Left renal cortex interstitium (tissue), 4 donors: ENCODE data around the gene SLCO4C1. TPM values are rescaled to one million over a fixed set of nuclear protein-coding genes. Genes with fewer than 3 reads are reported as not detected.

Experiments
- polyA plus RNA-seq, 4 donors: library from polyadenylated mRNA; unstranded; fragments of 120-200 nt; gene quantifications; one replicate each; pipeline ENCODE4 v1.2.1, GENCODE V29; 2013; ENCODE audit not compliant: insufficient read length in 4 of 4

Gene SLCO4C1
- polyA plus RNA-seq, 4 donors: 21.0 to 27.5 (median 22.4) TPM

Other genes starting within 250 kb of the SLCO4C1 start
- under 1 TPM in 1 of 4 donors, not detected in 3; 0.16 TPM for gene SLCO6A1, start 202.7 kb upstream of the SLCO4C1 start, polyA plus RNA-seq